ENCODE results near the gene SCRN1.

- no peak for TF ChIP-seq CTCF (IDR thresholded peaks at IDR 0.05; ENCODE audit: poor library complexity, severe bottlenecking)
- TF ChIP-seq TAF1 (IDR thresholded peaks at IDR 0.05; ENCODE audit: low read depth): no peak
- no peak for TF ChIP-seq EZH2 (IDR thresholded peaks at IDR 0.05; ENCODE audit: borderline replicate concordance, insufficient read depth, low read length, poor library complexity, severe bottlenecking)
Observed at GRCh38 chr7:29987811-29988317, 1.7 kb downstream of the SCRN1 start.

Data from neural cell (in vitro differentiated cells).